Mononuclear cell (primary cell): ENCODE results near the gene YBX1. TPM values are rescaled to one million over a fixed set of nuclear protein-coding genes. Genes with fewer than 3 reads are reported as not detected.
A peak's percentile ranks its signal among the peaks of the same experiment; 100 is the strongest.
"Not testable (repeated sequence)": the region's sequence is repeated elsewhere in the genome, so short reads cannot be mapped to it uniquely, and the experiment has no call there.

ENCODE experiments used
- H3K27me3 ChIP-seq: 2 replicates; pipeline ENCODE4 v1.6.0; 2011; ENCODE audit warnings: low read length, control low read depth; ENCODE audit not compliant: insufficient read depth
- H3K4me1 ChIP-seq: 2 replicates; pipeline ENCODE4 v1.5.1; 2011; ENCODE audit warnings: mild to moderate bottlenecking, low read length, control low read depth; ENCODE audit not compliant: insufficient read depth
- H3K4me3 ChIP-seq: 2 replicates; pipeline ENCODE4 v1.5.1; 2011; ENCODE audit warnings: mild to moderate bottlenecking, low read length, moderate library complexity
- H3K9me3 ChIP-seq: 2 replicates; pipeline ENCODE4 v1.5.1; 2011; ENCODE audit warnings: low read depth, mild to moderate bottlenecking, control low read depth, low read length
- total RNA-seq: library from RNA; depleted of rRNA; stranded (reverse); fragments of >200 nt; gene quantifications from one replicate; pipeline ENCODE4 v1.2.3, GENCODE V29; 2012

The YBX1 gene
- total RNA-seq, 1 donor = 446 TPM

DNA sequence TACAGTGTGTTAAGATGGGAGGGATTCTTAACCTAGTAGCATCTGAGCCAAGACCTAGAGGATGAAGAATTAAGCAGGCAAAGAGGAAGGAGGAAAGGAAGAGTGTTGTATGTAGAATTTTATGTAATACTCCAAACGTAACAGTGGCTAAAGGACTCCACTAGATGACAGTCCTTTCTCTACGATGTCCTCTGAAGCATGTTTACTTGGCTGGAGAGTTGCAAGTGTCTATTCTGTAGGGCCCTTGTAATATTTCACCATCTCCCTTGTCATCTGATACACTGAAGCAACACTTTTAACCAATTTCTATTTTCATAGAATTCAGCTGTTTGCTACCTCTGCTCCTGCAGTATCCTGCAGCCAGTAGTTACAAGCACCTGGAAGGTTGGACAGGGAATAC is 2.2 kb upstream of the YBX1 start:
- Histone ChIP-seq H3K4me3 (no peak overlapping the region), H3K4me1 (peaks cover 29% of the 10 kb centered on the region), H3K27me3 (no peaks in the 10 kb centered on the region), H3K9me3 (no peaks in the 10 kb centered on the region)

DNA sequence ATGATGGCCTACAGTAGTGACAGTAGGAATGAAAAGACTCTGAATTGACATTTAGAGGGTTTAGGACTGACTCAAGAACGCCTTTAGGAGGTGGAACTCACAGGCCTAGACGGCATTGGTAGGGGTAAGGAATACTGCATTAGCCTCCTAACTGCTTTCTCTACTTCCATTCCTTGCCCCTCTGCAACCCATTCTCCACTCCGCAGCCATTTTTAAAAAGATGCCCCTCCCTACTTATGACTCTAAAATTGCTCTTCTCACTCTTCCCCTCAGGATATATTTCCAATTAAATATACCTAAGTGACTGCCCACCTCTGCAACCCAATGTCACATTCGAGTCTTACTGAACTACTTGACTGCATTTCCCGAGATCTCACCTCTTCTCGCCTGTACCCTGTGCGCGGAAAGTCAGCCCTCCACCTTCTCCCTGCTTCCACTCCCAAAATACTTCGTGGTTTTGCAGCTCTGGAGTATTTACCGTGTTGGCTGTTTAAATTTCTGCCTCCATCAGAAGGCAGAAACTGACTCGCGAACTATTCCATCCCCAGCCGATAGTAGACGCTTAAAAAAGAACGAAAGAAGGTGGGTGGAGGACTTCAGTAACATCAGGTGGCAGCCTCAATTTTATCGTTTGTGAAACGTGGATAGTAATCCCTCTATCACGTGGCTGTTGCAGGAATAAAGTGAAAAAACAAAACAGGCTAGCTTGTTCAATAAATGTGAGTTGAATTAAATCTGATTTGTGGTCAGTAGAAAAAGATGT is 1.1 kb upstream of the YBX1 start:
- Histone ChIP-seq H3K4me1 (peaks cover 32% of the 10 kb centered on the region), H3K9me3 (no peaks in the 10 kb centered on the region), H3K27me3 (no peaks in the 10 kb centered on the region), H3K4me3 (peak overlapping the region; percentile 74)

DNA sequence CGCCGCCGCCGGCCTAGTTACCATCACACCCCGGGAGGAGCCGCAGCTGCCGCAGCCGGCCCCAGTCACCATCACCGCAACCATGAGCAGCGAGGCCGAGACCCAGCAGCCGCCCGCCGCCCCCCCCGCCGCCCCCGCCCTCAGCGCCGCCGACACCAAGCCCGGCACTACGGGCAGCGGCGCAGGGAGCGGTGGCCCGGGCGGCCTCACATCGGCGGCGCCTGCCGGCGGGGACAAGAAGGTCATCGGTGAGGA is 193 bp downstream of the YBX1 start:
- peak overlapping the region; percentile 74 for H3K4me3 ChIP-seq

DNA sequence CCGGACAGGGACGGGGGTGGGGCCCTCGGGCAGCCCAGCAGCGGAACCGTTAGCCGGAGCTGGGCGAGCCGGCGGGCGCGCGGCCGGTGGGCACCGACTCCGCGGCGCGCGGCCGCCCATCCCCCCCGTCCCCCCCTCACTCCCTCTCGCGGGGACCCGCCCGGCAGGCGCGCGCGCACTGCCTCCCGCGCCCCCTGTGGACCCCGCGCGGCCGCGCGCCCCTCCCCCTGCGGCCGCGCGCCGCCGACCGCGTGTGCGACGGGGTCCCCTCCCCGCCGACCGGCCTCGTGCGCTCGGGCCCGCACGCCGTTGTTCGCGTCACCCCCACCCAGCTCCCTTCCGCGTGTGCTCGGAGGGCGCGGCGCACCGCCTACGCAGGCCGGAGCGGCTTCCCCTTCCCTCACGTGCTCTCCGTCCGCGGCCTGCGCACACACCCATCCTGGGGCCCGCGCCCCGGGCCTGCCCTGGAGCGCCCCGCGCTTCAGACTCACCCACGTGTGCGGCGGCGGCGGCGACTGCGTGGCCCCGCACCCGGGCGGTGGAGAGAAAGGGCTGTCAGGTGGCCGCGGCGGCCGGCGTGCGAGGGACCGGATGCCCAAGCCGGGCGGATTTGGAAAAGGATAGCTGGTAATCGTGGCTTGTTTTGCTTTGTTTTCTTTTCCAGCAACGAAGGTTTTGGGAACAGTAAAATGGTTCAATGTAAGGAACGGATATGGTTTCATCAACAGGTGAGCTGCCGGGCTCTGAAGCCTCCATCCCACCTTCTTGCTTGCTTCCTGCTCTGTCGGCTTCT is 717 bp downstream of the YBX1 start:
- Histone ChIP-seq H3K9me3 (no peaks in the 10 kb centered on the region), H3K27me3 (no peaks in the 10 kb centered on the region), H3K4me3 (peak overlapping the region; percentile 74), H3K4me1 (peaks cover 47% of the 10 kb centered on the region)

More for the DNA sequence above, 193 bp downstream of the YBX1 start:
- H3K4me1 ChIP-seq = peaks cover 42% of the 10 kb centered on the region
- not testable (repeated sequence) for H3K9me3 ChIP-seq, H3K27me3 ChIP-seq

DNA sequence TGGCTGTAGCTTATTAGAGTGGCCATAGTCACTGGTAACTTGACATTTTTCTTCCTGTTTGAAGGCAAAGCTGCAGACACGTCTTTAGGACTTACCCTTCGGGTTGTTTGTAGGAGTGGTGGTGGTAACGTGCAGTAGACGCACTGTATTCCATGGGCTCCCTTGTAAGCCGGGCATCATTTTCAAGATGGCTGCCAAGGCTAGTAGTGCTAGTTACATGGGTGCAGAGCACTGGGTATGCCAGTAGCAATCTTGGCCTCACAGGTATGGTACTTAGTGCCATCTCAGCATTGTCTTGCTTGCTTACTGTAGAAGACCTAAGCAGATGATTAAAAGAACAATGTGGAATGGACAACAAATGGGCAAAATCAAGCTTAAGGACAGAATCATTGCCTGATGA is 1.9 kb downstream of the YBX1 start:
- H3K4me1 ChIP-seq = peaks cover 56% of the 10 kb centered on the region
- peak overlapping the region; percentile 1 for H3K4me3 ChIP-seq
- H3K9me3 ChIP-seq = no peaks in the 10 kb centered on the region
- no peaks in the 10 kb centered on the region for H3K27me3 ChIP-seq

DNA sequence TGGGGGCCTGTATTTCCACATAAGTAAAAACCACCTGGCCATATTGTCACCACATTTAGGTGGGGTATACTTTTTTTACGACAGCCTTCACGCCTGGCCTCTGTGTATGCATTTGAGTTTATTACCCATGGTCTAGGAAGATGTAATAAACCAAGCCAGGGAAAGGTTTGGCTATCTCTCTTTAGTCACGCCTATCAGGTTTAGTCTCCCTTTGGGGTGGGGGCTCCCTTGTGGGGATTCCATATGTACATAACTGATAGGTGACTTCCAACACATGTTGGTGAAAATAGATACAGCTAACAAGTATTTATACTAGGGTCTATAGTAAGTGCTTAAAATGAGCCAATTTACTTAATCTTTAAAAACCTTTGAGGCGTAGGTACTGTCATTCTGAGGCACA is 4.2 kb downstream of the YBX1 start:
- H3K9me3 ChIP-seq = no peaks in the 10 kb centered on the region
- no peaks in the 10 kb centered on the region for H3K27me3 ChIP-seq
- no peak overlapping the region for H3K4me3 ChIP-seq
- peaks cover 54% of the 10 kb centered on the region for H3K4me1 ChIP-seq

DNA sequence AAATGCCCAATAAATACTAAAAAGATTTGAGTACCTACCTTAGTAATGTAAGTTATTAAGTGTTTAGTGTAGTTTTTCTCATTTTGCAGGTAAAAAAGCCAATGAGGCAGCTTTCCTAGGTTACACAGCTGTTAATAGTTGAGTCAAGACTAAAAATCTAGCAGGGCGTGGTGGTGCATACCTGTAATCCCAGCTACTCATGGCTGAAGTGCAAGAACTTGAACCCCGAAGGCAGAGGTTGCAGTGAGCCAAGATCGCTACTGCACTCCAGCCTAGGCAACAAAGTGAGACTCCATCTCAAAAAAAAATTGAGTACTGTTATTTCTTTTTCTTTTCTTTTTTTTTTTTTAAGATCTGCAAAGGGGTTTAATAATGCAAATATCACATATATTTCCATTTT is 7.7 kb downstream of the YBX1 start:
- H3K9me3 ChIP-seq = no peaks in the 10 kb centered on the region
- H3K27me3 ChIP-seq = no peaks in the 10 kb centered on the region
- peaks cover 39% of the 10 kb centered on the region for H3K4me1 ChIP-seq
- no peak overlapping the region for H3K4me3 ChIP-seq

DNA sequence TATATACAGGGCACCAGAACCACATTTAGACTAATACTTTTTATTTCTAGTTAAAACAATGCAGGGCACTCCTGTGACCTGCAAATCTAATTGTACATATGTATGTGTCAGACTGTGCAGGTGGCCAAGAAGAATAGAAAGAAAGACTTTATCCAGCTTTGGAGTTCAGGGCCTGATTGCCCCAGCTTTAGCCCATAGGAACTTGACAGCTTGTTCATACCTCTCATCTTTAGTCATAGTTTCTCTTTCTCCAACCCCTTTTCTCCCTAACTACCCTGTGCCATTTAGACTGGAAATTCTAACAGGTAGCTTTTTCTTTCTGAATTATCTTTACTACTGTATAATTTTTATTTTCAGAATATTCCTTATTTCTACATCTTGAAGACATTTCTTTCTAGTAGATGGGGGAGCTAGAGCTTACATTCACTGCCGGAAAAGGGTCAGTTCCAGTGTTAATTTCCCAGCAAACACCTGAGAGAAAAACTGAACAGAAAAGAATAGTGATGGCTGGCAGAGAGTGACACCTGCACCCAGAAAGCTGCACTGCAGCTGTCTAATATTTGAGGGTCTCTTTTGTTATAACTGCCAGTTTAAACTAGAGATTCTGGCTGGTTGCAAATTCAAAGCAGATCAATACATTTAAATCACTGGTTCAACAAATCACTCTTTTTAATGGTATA is 8.4 kb downstream of the YBX1 start:
- no peak overlapping the region for H3K4me3 ChIP-seq
- no peaks in the 10 kb centered on the region for H3K27me3 ChIP-seq
- peaks cover 36% of the 10 kb centered on the region for H3K4me1 ChIP-seq
- no peaks in the 10 kb centered on the region for H3K9me3 ChIP-seq

- Histone ChIP-seq H3K27me3 (no peaks in the 10 kb centered on the region), H3K4me1 (peaks cover 36% of the 10 kb centered on the region), H3K9me3 (no peaks in the 10 kb centered on the region), H3K4me3 (no peak overlapping the region)
Observed at GRCh38 chr1:42691157-42691498, 8.9 kb downstream of the YBX1 start.

- Histone ChIP-seq H3K27me3 (no peaks in the 10 kb centered on the region), H3K9me3 (no peaks in the 10 kb centered on the region), H3K4me1 (peaks cover 25% of the 10 kb centered on the region), H3K4me3 (no peak overlapping the region)
Observed at GRCh38 chr1:42692461-42692860, 10.2 kb downstream of the YBX1 start.

DNA sequence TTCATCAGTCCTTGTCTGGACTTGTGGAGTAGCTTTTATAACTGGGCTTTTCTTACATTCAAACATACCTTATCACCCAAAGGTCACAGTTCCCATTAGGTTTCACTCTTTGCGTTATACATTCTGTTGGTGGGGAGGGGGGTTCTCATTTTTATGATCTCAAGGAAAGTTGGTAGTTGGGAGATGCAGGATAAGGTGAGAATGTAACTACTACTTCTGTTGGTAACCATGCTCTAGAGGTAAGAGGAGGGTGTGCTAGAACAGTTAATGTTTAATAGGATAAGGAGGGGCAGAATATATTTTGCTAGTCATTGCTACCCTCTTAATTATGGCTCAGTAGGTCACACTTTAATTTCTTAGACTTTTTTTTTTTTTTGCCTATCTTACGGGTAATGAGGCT is 10.7 kb downstream of the YBX1 start:
- Histone ChIP-seq H3K27me3 (no peaks in the 10 kb centered on the region), H3K9me3 (no peaks in the 10 kb centered on the region), H3K4me1 (peaks cover 21% of the 10 kb centered on the region), H3K4me3 (no peak overlapping the region)

GRCh38 chr1:42698081-42698813 is 16.0 kb downstream of the YBX1 start:
- no peak overlapping the region for H3K4me3 ChIP-seq
- no peaks in the 10 kb centered on the region for H3K9me3 ChIP-seq

GRCh38 chr1:42700006-42700405 is 17.8 kb downstream of the YBX1 start:
- no peaks in the 10 kb centered on the region for H3K4me1 ChIP-seq
- no peaks in the 10 kb centered on the region for H3K9me3 ChIP-seq
- H3K27me3 ChIP-seq = no peaks in the 10 kb centered on the region
- H3K4me3 ChIP-seq = no peak overlapping the region

More at GRCh38 chr1:42698081-42698813, 16.0 kb downstream of the YBX1 start:
- Histone ChIP-seq H3K27me3 (no peaks in the 10 kb centered on the region), H3K4me1 (no peaks in the 10 kb centered on the region)

DNA sequence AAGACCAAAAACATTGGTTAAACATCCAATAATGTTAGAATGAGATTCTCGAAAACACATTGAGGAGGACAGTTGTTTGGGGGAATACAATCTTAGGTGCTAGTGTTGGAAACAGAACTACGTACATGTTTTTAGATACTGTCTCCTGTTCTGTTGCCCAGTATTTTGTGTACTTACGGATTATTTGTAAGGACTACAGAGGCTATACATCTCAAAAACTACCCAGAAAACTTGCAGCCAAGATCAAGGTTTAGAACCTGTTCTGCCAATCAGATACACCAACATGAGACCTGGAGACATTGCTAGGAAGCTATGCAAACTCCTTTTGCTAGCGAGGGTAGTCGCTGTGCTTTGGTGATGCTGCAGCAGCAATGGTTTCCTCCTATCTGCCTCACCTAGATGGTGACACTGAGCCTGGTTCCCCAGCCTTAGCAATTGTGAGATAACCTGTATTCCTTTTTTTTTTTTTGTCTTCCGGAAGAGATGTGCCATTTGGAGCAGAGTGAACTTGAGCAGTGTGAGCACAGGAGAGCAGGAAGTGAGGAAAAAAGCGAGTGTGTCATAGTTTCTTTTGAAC is 21.8 kb downstream of the YBX1 start:
- no peaks in the 10 kb centered on the region for H3K27me3 ChIP-seq
- H3K4me1 ChIP-seq = no peaks in the 10 kb centered on the region
- no peak overlapping the region for H3K4me3 ChIP-seq
- H3K9me3 ChIP-seq = no peaks in the 10 kb centered on the region

DNA sequence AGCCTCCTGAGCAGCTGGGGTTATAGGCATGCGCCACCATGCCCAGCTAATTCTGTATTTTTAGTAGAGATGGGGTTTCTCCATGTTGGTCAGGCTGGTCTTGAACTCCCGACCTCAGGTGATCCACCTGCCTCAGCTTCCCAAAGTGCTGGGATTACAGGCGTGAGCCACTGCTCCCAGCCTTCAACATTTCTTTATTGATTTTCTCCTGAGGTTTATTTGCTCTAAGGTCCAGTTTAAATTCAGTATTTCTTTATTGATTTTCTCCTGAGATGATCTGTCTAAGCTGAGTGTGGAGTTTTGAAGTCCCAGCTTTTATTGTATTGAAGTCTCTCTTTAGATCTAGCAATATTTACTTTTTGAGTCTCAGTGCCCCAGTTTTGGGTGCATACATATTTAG is 30.6 kb downstream of the YBX1 start:
- not testable (repeated sequence) for H3K27me3 ChIP-seq, H3K4me3 ChIP-seq, H3K4me1 ChIP-seq
- peaks cover 19% of the 10 kb centered on the region for H3K9me3 ChIP-seq
